GM23338 (cell line): ENCODE results near the gene PRDM1. TPM values are rescaled to one million over a fixed set of nuclear protein-coding genes. Genes with fewer than 3 reads are reported as not detected.

ENCODE experiments used
- ATAC-seq: fragments of 200-7000 bp; cut with Tn5 transposase; 3 replicates; pipeline ENCODE4 v1.9.1; 2020
- DNase-seq: peaks from one replicate; pipeline ENCODE4 v3.0.0-alpha.2; 2015; ENCODE audit warnings: low spot score
- H2AFZ ChIP-seq: fragments of 200-600 bp; sonication (generic); 2 replicates; pipeline ENCODE4 v1.8.0; 2016; ENCODE audit warnings: antibody characterized with exemption, mild to moderate bottlenecking, moderate library complexity
- H3F3A ChIP-seq: fragments of 200-600 bp; sonication (generic); replicated peaks from 2 replicates; pipeline ENCODE4 v1.8.0; 2017; ENCODE audit warnings: antibody characterized with exemption, mixed run types, low read depth
- H3K27ac ChIP-seq: fragments of 200-600 bp; sonication (generic); 2 replicates; pipeline ENCODE4 v1.6.1; 2016; ENCODE audit warnings: low read depth
- H3K27me3 ChIP-seq: fragments of 200-600 bp; sonication (generic); 2 replicates; pipeline ENCODE4 v1.8.0; 2016; ENCODE audit warnings: mild to moderate bottlenecking, mixed run types, moderate library complexity; ENCODE audit not compliant: insufficient read depth
- H3K36me3 ChIP-seq: fragments of 200-600 bp; sonication (generic); 2 replicates; pipeline ENCODE4 v1.8.0; 2016; ENCODE audit warnings: mild to moderate bottlenecking; ENCODE audit not compliant: insufficient read depth
- H3K4me1 ChIP-seq: fragments of 200-600 bp; sonication (generic); 2 replicates; pipeline ENCODE4 v1.8.0; 2016; ENCODE audit warnings: mild to moderate bottlenecking, moderate library complexity; ENCODE audit not compliant: insufficient read depth
- H3K4me2 ChIP-seq: fragments of 200-600 bp; sonication (generic); 2 replicates; pipeline ENCODE4 v1.7.1; 2017; ENCODE audit warnings: mixed run types
- H3K4me3 ChIP-seq: fragments of 200-600 bp; sonication (generic); 2 replicates; pipeline ENCODE4 v1.6.1; 2016; ENCODE audit warnings: mixed run types
- H3K79me2 ChIP-seq: fragments of 200-600 bp; sonication (generic); replicated peaks from 2 replicates; pipeline ENCODE4 v1.8.0; 2017; ENCODE audit warnings: mild to moderate bottlenecking; ENCODE audit not compliant: insufficient read depth
- H3K9me2 ChIP-seq: fragments of 200-600 bp; sonication (generic); 2 replicates; pipeline ENCODE4 v1.8.0; 2017; ENCODE audit not compliant: insufficient read depth
- H4K20me1 ChIP-seq: fragments of 200-600 bp; sonication (generic); replicated peaks from 2 replicates; pipeline ENCODE4 v1.8.0; 2017; ENCODE audit warnings: mild to moderate bottlenecking; ENCODE audit not compliant: insufficient read depth
- H3K27ac Mint-ChIP-seq: 2 replicates; pipeline ENCODE4 v1.8.0; 2020; ENCODE audit warnings: inconsistent platforms, mild to moderate bottlenecking, moderate library complexity, mixed read lengths
- H3K27me3 Mint-ChIP-seq: 3 replicates; pipeline ENCODE4 v1.8.0; 2022; ENCODE audit warnings: low read depth, mild to moderate bottlenecking, moderate library complexity, mixed read lengths, inconsistent platforms; ENCODE audit not compliant: insufficient read depth, poor library complexity
- H3K36me3 Mint-ChIP-seq: 3 replicates; pipeline ENCODE4 v1.8.0; 2021; ENCODE audit warnings: low read depth, mild to moderate bottlenecking, inconsistent platforms, moderate library complexity, mixed read lengths
- H3K4me1 Mint-ChIP-seq: 3 replicates; pipeline ENCODE4 v1.8.0; 2020; ENCODE audit warnings: mild to moderate bottlenecking, inconsistent platforms, mixed read lengths
- H3K4me3 Mint-ChIP-seq: 3 replicates; pipeline ENCODE4 v1.8.0; 2021; ENCODE audit warnings: moderate library complexity, mild to moderate bottlenecking, inconsistent platforms, mixed read lengths
- H3K9me3 Mint-ChIP-seq: 3 replicates; pipeline ENCODE4 v1.8.0; 2020; ENCODE audit warnings: moderate library complexity, mild to moderate bottlenecking, inconsistent platforms, mixed read lengths
- ETS1 ChIP-seq: IDR thresholded peaks from 2 replicates; pipeline ENCODE4 v1.6.1; 2016; ENCODE audit warnings: antibody characterized with exemption
- EZH2phosphoT487 ChIP-seq: fragments of 200-600 bp; sonication (generic); IDR thresholded peaks from one replicate; pipeline ENCODE4 v1.8.1; 2018; ENCODE audit warnings: antibody characterized with exemption; ENCODE audit not compliant: unreplicated experiment
- NANOG ChIP-seq: IDR thresholded peaks from 2 replicates; pipeline ENCODE4 v1.6.1; 2016; ENCODE audit warnings: antibody characterized with exemption, borderline replicate concordance
- STAT1 ChIP-seq: IDR thresholded peaks from one replicate; pipeline ENCODE4 v1.6.1; 2016; ENCODE audit warnings: antibody characterized with exemption; ENCODE audit not compliant: unreplicated experiment
- ZNF114 ChIP-seq: fragments of 250-450 bp; sonication (Bioruptor Pico); IDR thresholded peaks from 2 replicates; pipeline ENCODE4 v1.5.0; 2020; ENCODE audit warnings: mild to moderate bottlenecking, moderate library complexity
- ZNF331 ChIP-seq: fragments of 250-450 bp; sonication (Bioruptor Pico); IDR thresholded peaks from 2 replicates; pipeline ENCODE4 v1.5.0; 2020; ENCODE audit warnings: low read depth, mild to moderate bottlenecking, moderate library complexity
- ZNF462 ChIP-seq: fragments of 250-450 bp; sonication (Bioruptor Pico); IDR thresholded peaks from 2 replicates; pipeline ENCODE4 v1.5.0; 2020; ENCODE audit warnings: mild to moderate bottlenecking, moderate library complexity
- polyA plus RNA-seq: library from polyadenylated mRNA; unstranded; fragments of >200 nt; fragmentation: Nextera tagmentation; extraction: Ambion mirVana; gene quantifications from 2 replicates; pipeline ENCODE4 v1.2.1, GENCODE V29; 2016
- total RNA-seq: library from RNA; depleted of rRNA; stranded (reverse); fragments of >200 nt; shearing (Covaris generic); gene quantifications from 2 replicates; pipeline ENCODE4 v1.2.3, GENCODE V29; 2014

Gene PRDM1
- total and polyA plus RNA-seq, 2 experiments from 2014 or later = 0.65 to 0.73 TPM

DNA sequence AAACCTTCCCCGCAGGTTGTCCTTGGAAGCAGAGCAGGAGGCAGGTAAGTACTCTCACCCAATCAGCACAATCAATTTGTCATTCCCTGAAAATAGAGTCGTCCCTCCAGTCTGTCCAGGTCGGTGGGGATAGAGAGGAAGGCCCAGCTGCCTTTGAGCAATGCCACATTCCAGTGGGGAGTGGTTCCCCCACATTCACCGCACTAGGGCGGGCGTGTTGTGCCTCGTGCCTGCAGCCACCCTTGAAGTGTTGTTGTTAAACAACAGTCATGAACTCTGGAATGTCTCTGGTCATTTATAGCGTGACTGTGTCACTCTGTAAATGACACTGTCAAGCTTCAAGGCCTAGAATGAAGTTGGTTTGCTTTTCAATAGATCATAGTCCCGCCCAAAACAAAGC is 33.4 kb downstream of the PRDM1 start:
- Mint-ChIP-seq H3K9me3 (no peaks in the 10 kb centered on the region), H3K27ac (no peak overlapping the region), H3K36me3 (no peaks in the 10 kb centered on the region), H3K27me3 (no peaks in the 10 kb centered on the region), H3K4me1 (peaks cover 4% of the 10 kb centered on the region; the same call in 2 of the 3 replicates), H3K4me3 (no peak overlapping the region)
- Histone ChIP-seq H3F3A (no peaks in the 10 kb centered on the region), H3K9me2 (peaks cover 4% of the 10 kb centered on the region; the same call in 1 of the 2 replicates), H4K20me1 (no peaks in the 10 kb centered on the region), H3K4me2 (no peak overlapping the region), H3K36me3 (no peaks in the 10 kb centered on the region), H3K4me3 (no peak overlapping the region), H3K79me2 (no peaks in the 10 kb centered on the region), H3K27me3 (no peaks in the 10 kb centered on the region), H3K4me1 (no peaks in the 10 kb centered on the region), H3K27ac (no peak overlapping the region), H2AFZ (peak overlapping the region; percentile 75; the same call in 1 of the 2 replicates)
- no peak for TF ChIP-seq ZNF331 (CRISPR knock-in tag)
- no peak for TF ChIP-seq ZNF114 (CRISPR knock-in tag)
- ATAC-seq (no peak), DNase-seq (no peak)

- H3K9me2 ChIP-seq = peaks cover 4% of the 10 kb centered on the region; the same call in 1 of the 2 replicates
- no peaks in the 10 kb centered on the region for H3K4me1 ChIP-seq
- H4K20me1 ChIP-seq = no peaks in the 10 kb centered on the region
- H3K4me3 ChIP-seq = no peak overlapping the region
- no peak for ATAC-seq
- H3K36me3 ChIP-seq = no peaks in the 10 kb centered on the region
- Mint-ChIP-seq H3K4me1 (peaks cover 4% of the 10 kb centered on the region; the same call in 2 of the 3 replicates), H3K27ac (no peak overlapping the region), H3K36me3 (no peaks in the 10 kb centered on the region), H3K27me3 (no peaks in the 10 kb centered on the region), H3K9me3 (no peaks in the 10 kb centered on the region), H3K4me3 (no peak overlapping the region)
- H3K79me2 ChIP-seq = no peaks in the 10 kb centered on the region
- no peak overlapping the region for H3K4me2 ChIP-seq
- H3K27me3 ChIP-seq = no peaks in the 10 kb centered on the region
- TF ChIP-seq NANOG (no peak), STAT1 (no peak), ETS1 (no peak), EZH2phosphoT487 (no peak), ZNF462 (no peak)
- H3K27ac ChIP-seq = no peak overlapping the region
- H3F3A ChIP-seq = no peaks in the 10 kb centered on the region
- peak overlapping the region; percentile 75; the same call in 1 of the 2 replicates for H2AFZ ChIP-seq
- DNase-seq = no peak
These were observed 33.9 kb downstream of the PRDM1 start for GRCh38 chr6:106120006-106120405.
